DND-41 (cell line): ENCODE results near the gene AP3M1.
A peak's percentile ranks its signal among the peaks of the same experiment; 100 is the strongest.

Experiments
- ATAC-seq: fragments of 200-7000 bp; cut with Tn5 transposase; 3 replicates; pipeline ENCODE4 v1.9.1; 2021; ENCODE audit warnings: low read depth; ENCODE audit not compliant: insufficient read depth
- DNase-seq: peaks from one replicate; pipeline ENCODE4 v3.0.0-alpha.2; 2020
- H2AFZ ChIP-seq: 2 replicates; pipeline ENCODE4 v1.6.0; 2012; ENCODE audit warnings: low read depth, low read length
- H3K27ac ChIP-seq: 2 replicates; pipeline ENCODE4 v1.5.1; 2012; ENCODE audit warnings: low read length, inconsistent platforms
- H3K27me3 ChIP-seq: fragments of 200-600 bp; sonication (generic); 2 replicates; pipeline ENCODE4 v1.6.0; 2012; ENCODE audit warnings: low read length, mild to moderate bottlenecking, inconsistent platforms; ENCODE audit not compliant: insufficient read depth, poor library complexity
- H3K36me3 ChIP-seq: 2 replicates; pipeline ENCODE4 v1.5.1; 2012; ENCODE audit warnings: low read length, inconsistent platforms; ENCODE audit not compliant: insufficient read depth
- H3K4me1 ChIP-seq: 2 replicates; pipeline ENCODE4 v1.5.1; 2012; ENCODE audit warnings: mild to moderate bottlenecking, low read length; ENCODE audit not compliant: insufficient read depth
- H3K4me2 ChIP-seq: 2 replicates; pipeline ENCODE4 v1.6.0; 2012; ENCODE audit warnings: mild to moderate bottlenecking, moderate library complexity, low read length, inconsistent platforms; ENCODE audit not compliant: insufficient read depth
- H3K4me3 ChIP-seq, 2 experiments: fragments of 200-600 bp in 1 of 2; shearing (Covaris generic) in 1 of 2; 2 replicates each; pipeline ENCODE4 v1.5.1; 2012 to 2016; ENCODE audit warnings: inconsistent platforms in 2 of 2, low read length in 2 of 2, mild to moderate bottlenecking in 2 of 2, low read depth in 1 of 2, moderate library complexity in 1 of 2
- H3K79me2 ChIP-seq: 2 replicates; pipeline ENCODE4 v1.6.0; 2012; ENCODE audit warnings: low read length, inconsistent platforms; ENCODE audit not compliant: insufficient read depth
- H3K9ac ChIP-seq: 2 replicates; pipeline ENCODE4 v1.6.0; 2012; ENCODE audit warnings: low read depth, mild to moderate bottlenecking, inconsistent platforms, low read length, moderate library complexity
- H3K9me3 ChIP-seq: 2 replicates; pipeline ENCODE4 v1.5.1; 2012; ENCODE audit warnings: low read length, moderate library complexity, mild to moderate bottlenecking, inconsistent platforms; ENCODE audit not compliant: insufficient read depth, severe bottlenecking
- H4K20me1 ChIP-seq: 2 replicates; pipeline ENCODE4 v1.6.0; 2012; ENCODE audit warnings: low read length; ENCODE audit not compliant: insufficient read depth
- CTCF ChIP-seq: IDR thresholded peaks from 2 replicates; pipeline ENCODE4 v1.5.1; 2012; ENCODE audit warnings: borderline replicate concordance, low read length, moderate library complexity, mild to moderate bottlenecking; ENCODE audit not compliant: poor library complexity, severe bottlenecking; ENCODE audit errors: extremely low read depth
- EZH2 ChIP-seq: IDR thresholded peaks from 3 replicates; pipeline ENCODE4 v1.6.1; 2012; ENCODE audit warnings: borderline replicate concordance, low read depth, mild to moderate bottlenecking, moderate library complexity, low read length, inconsistent platforms; ENCODE audit not compliant: severe bottlenecking

Gene AP3M1, protein sequence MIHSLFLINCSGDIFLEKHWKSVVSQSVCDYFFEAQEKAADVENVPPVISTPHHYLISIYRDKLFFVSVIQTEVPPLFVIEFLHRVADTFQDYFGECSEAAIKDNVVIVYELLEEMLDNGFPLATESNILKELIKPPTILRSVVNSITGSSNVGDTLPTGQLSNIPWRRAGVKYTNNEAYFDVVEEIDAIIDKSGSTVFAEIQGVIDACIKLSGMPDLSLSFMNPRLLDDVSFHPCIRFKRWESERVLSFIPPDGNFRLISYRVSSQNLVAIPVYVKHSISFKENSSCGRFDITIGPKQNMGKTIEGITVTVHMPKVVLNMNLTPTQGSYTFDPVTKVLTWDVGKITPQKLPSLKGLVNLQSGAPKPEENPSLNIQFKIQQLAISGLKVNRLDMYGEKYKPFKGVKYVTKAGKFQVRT

DNA sequence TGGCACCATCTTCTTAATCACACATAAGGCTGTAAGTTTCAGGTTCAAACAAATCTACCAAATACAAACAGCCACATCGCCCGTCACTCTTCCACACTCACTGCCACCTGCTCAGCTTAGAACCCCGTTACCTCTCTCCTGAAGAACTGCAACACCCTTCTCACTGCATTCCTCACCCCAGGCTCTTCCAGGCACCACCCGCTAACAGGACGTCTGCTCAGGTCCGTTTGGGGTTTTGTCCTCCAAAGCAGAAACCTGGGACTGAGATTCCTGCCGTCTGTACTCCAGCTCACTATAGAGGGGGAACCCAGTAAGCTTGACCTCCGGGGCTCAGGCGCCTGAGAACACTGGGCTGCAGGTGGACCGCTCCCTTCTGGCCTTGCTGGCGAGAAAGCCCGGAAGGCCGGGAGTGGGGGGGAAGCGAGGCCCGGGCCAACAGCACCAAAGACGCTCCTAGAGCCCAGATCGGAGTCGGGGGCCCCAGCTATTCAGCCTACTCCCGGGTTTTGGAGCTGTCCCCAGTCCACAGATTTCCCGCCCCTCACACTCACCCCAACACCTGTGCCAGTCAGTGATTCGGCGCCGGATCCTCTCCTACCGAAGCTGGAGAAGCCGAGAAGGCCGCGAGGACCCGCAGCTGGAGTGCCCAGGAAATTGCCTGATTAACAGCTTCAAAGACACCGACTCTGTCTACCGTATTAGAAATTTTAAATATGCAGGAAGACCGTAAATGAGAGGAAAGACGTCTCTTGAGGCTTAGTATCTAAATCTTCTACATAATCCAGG lies at the start of gene AP3M1:
TSS of gene AP3M1 (minus strand) at position 625 of the 786 bp plus-strand sequence. CDS start 12,449 bp downstream, outside the sequence.
- peak; percentile 67 for ATAC-seq
- TF ChIP-seq CTCF = no peak
- peak within 1 kb of the TSS; percentile 92 for H2AFZ ChIP-seq
- peak within 1 kb of the TSS; percentile 71 for H3K4me3 ChIP-seq
- H3K4me2 ChIP-seq = peak within 1 kb of the TSS; percentile 75
- H3K27ac ChIP-seq = peak within 1 kb of the TSS; percentile 93
- DNase-seq = peak; percentile 85
- no peaks in the 10 kb centered on the region for H3K9me3 ChIP-seq
- H3K9ac ChIP-seq = peak within 1 kb of the TSS; percentile 68
- H3K4me1 ChIP-seq = peaks cover 37% of the 10 kb centered on the region
- H3K79me2 ChIP-seq = peaks cover 78% of the 10 kb centered on the region
- no peaks in the 10 kb centered on the region for H3K27me3 ChIP-seq
- peaks cover 6% of the 10 kb centered on the region; the same call in 1 of the 2 replicates for H3K36me3 ChIP-seq
- H4K20me1 ChIP-seq = peaks cover 4% of the 10 kb centered on the region; the same call in 1 of the 2 replicates

DNA sequence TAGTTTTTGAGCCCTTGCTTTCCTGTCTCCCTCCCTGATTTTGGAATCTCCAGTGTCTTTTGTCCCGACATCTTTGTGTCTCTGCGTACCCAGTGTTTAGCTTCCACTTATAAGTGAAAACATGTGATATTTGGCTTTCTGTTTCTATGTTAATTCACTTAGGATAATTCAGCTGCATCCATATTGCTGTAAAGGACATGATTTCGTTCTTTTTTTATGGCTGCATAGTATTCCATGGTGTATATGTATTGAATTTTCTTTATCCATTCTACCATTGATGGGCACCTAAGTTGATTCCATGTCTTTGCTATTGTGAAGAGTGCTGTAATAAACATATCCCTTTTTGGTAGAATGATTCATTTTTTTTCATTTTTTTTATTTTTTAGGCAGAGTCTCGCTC lies 48.7 kb upstream of the AP3M1 start:
- TF ChIP-seq EZH2 (no peak), CTCF (no peak)
- Histone ChIP-seq H3K4me3 (no peak overlapping the region), H3K9me3 (no peaks in the 10 kb centered on the region), H3K27ac (no peak overlapping the region), H3K27me3 (no peaks in the 10 kb centered on the region), H3K4me1 (no peaks in the 10 kb centered on the region), H4K20me1 (peaks cover 2% of the 10 kb centered on the region; the same call in 1 of the 2 replicates), H3K4me2 (no peak overlapping the region), H3K79me2 (peaks cover 33% of the 10 kb centered on the region), H2AFZ (no peak overlapping the region), H3K36me3 (peaks cover 2% of the 10 kb centered on the region; the same call in 1 of the 2 replicates), H3K9ac (no peak overlapping the region)
- no peak for DNase-seq
- ATAC-seq = no peak

DNA sequence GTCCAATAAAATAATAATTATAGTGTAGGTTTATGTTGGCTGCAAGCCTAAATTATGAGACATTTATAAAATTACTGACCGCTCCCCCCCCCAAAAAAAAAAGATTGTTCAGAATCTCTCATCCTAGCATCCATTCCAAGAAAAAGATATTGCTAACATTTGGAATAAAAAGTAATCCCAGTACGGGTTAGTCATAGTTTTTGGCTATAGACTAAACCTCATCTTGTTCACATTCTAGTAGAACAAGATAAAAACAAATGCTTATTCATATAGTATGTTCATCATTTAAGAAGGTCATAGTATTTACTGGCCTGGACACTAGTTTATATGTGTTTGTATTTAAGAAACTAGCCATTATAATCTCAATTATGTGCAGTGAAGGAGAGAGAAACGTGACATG lies 44.4 kb upstream of the AP3M1 start:
- peaks cover 8% of the 10 kb centered on the region for H3K4me1 ChIP-seq

More for the DNA sequence above, 44.4 kb upstream of the AP3M1 start:
- Histone ChIP-seq H3K4me2 (no peak overlapping the region), H3K9me3 (no peaks in the 10 kb centered on the region), H3K4me3 (no peak overlapping the region), H3K36me3 (no peaks in the 10 kb centered on the region), H3K27me3 (no peaks in the 10 kb centered on the region), H2AFZ (no peak overlapping the region), H3K9ac (no peak overlapping the region), H3K79me2 (peaks cover 71% of the 10 kb centered on the region), H4K20me1 (peaks cover 5% of the 10 kb centered on the region; the same call in 1 of the 2 replicates), H3K27ac (no peak overlapping the region)
- TF ChIP-seq CTCF (no peak), EZH2 (no peak)
- ATAC-seq (no peak), DNase-seq (no peak)
